HepG2 (cell line): ENCODE results near the gene MYL9. TPM values are rescaled to one million over a fixed set of nuclear protein-coding genes. Genes with fewer than 3 reads are reported as not detected.

ENCODE experiments used
- AGO2 ChIP-seq: fragments of 200-400 bp; formaldehyde crosslinking; optimal IDR thresholded peaks from 2 replicates; pipeline ENCODE3; 2017; ENCODE audit warnings: mild to moderate bottlenecking, low read depth, low read length, moderate library complexity
- AKAP8 ChIP-seq: sonication (generic); formaldehyde crosslinking; IDR thresholded peaks from 2 replicates; pipeline ENCODE4 v1.5.1; 2020; ENCODE audit warnings: mild to moderate bottlenecking, missing genetic modification reagents
- CCAR2 ChIP-seq: fragments of 200-400 bp; formaldehyde crosslinking; optimal IDR thresholded peaks from 2 replicates; pipeline ENCODE3; 2018; ENCODE audit warnings: low read depth, mild to moderate bottlenecking, low read length, moderate library complexity
- ELK4 ChIP-seq: sonication (generic); formaldehyde crosslinking; IDR thresholded peaks from 2 replicates; pipeline ENCODE4 v1.9.0; 2021; ENCODE audit warnings: missing genetic modification reagents, borderline replicate concordance
- ETV5 ChIP-seq: IDR thresholded peaks from 2 replicates; pipeline ENCODE4 v1.6.1; 2018; ENCODE audit warnings: missing biosample characterization, missing genetic modification reagents, inconsistent platforms, borderline replicate concordance
- FOXC1 ChIP-seq: sonication (generic); formaldehyde crosslinking; IDR thresholded peaks from 2 replicates; pipeline ENCODE4 v1.8.0; 2022; ENCODE audit warnings: mild to moderate bottlenecking, missing genetic modification reagents, borderline replicate concordance
- IRF9 ChIP-seq: sonication (generic); formaldehyde crosslinking; IDR thresholded peaks from 2 replicates; pipeline ENCODE4 v1.8.0; 2022; ENCODE audit warnings: missing genetic modification reagents, mild to moderate bottlenecking, borderline replicate concordance
- JDP2 ChIP-seq: sonication (generic); formaldehyde crosslinking; IDR thresholded peaks from 2 replicates; pipeline ENCODE4 v1.8.1; 2022; ENCODE audit warnings: missing genetic modification reagents, borderline replicate concordance
- KDM3A ChIP-seq: IDR thresholded peaks from 2 replicates; pipeline ENCODE4 v1.6.1; 2018; ENCODE audit warnings: low read depth, missing compliant biosample characterization
- MAFG ChIP-seq: sonication (generic); formaldehyde crosslinking; IDR thresholded peaks from 2 replicates; pipeline ENCODE4 v1.5.1; 2020; ENCODE audit warnings: mild to moderate bottlenecking, missing genetic modification reagents
- MYNN ChIP-seq: sonication (generic); formaldehyde crosslinking; IDR thresholded peaks from 2 replicates; pipeline ENCODE4 v1.4.0; 2020; ENCODE audit warnings: mild to moderate bottlenecking, low read depth, missing genetic modification reagents
- NCOA1 ChIP-seq: sonication (generic); formaldehyde crosslinking; IDR thresholded peaks from 2 replicates; pipeline ENCODE4 v1.9.0; 2021; ENCODE audit warnings: missing genetic modification reagents
- NCOA2 ChIP-seq: sonication (generic); formaldehyde crosslinking; IDR thresholded peaks from 2 replicates; pipeline ENCODE4 v1.8.0; 2022; ENCODE audit warnings: inconsistent platforms
- NFYC ChIP-seq: IDR thresholded peaks from 2 replicates; pipeline ENCODE4 v1.6.1; 2016; ENCODE audit warnings: missing genetic modification reagents, missing compliant biosample characterization
- PBX3 ChIP-seq: sonication (generic); formaldehyde crosslinking; IDR thresholded peaks from 2 replicates; pipeline ENCODE4 v1.8.1; 2023; ENCODE audit warnings: missing genetic modification reagents, inconsistent platforms, borderline replicate concordance
- PCBP1 ChIP-seq: fragments of 200-400 bp; formaldehyde crosslinking; IDR thresholded peaks from 2 replicates; pipeline ENCODE4 v1.6.1; 2017; ENCODE audit warnings: mild to moderate bottlenecking, low read depth, low read length, borderline replicate concordance
- RBM22 ChIP-seq: fragments of 200-400 bp; formaldehyde crosslinking; optimal IDR thresholded peaks from 2 replicates; pipeline ENCODE3; 2017; ENCODE audit warnings: mild to moderate bottlenecking, low read length, moderate library complexity
- ZNF101 ChIP-seq: sonication (generic); formaldehyde crosslinking; IDR thresholded peaks from 2 replicates; pipeline ENCODE4 v1.4.0; 2020; ENCODE audit warnings: mild to moderate bottlenecking, low read depth, missing genetic modification reagents, borderline replicate concordance
- ZNF143 ChIP-seq: sonication (generic); formaldehyde crosslinking; IDR thresholded peaks from 2 replicates; pipeline ENCODE4 v1.4.0; 2020; ENCODE audit warnings: missing genetic modification reagents
- ZNF230 ChIP-seq: sonication (generic); formaldehyde crosslinking; IDR thresholded peaks from 2 replicates; pipeline ENCODE4 v1.4.0; 2020; ENCODE audit warnings: mild to moderate bottlenecking, missing genetic modification reagents
- ZNF326 ChIP-seq: sonication (generic); formaldehyde crosslinking; IDR thresholded peaks from 2 replicates; pipeline ENCODE4 v1.4.0; 2020; ENCODE audit warnings: missing genetic modification reagents, borderline replicate concordance
- ZNF615 ChIP-seq: sonication (generic); formaldehyde crosslinking; IDR thresholded peaks from 2 replicates; pipeline ENCODE4 v1.5.0; 2020; ENCODE audit warnings: mild to moderate bottlenecking, missing genetic modification reagents, borderline replicate concordance
- ZNF839 ChIP-seq: sonication (generic); formaldehyde crosslinking; IDR thresholded peaks from 2 replicates; pipeline ENCODE4 v1.4.0; 2020; ENCODE audit warnings: missing genetic modification reagents, mild to moderate bottlenecking, borderline replicate concordance
- polyA plus RNA-seq, 8 experiments: library from polyadenylated mRNA; depleted of rRNA in 3 of 8; stranded (reverse) in 7 of 8; unstranded in 1 of 8; fragments of >200 nt; fragmentation: Illumina TruSeq in 4 of 8; extraction: Trizol in 4 of 8; gene quantifications; 2 replicates each; pipeline versions ENCODE4 v1.2.1 to v1.2.3, GENCODE V29; 2011 to 2016; ENCODE audit warnings: low read depth in 4 of 8, missing spikeins in 1 of 8, mixed read lengths in 1 of 8; ENCODE audit not compliant: insufficient read depth in 1 of 8
- total RNA-seq, 5 experiments: library from RNA; depleted of rRNA; stranded (reverse); fragments of >200 nt; fragmentation: Illumina TruSeq; extraction: Trizol; gene quantifications; 2 replicates each; pipeline ENCODE4 v1.2.3, GENCODE V29; 2016; ENCODE audit warnings: low read depth in 1 of 5
- TF ChIP-seq, protein P1 (sequence below): sonication (generic); formaldehyde crosslinking; IDR thresholded peaks from 2 replicates; pipeline ENCODE4 v1.8.1; 2023; ENCODE audit warnings: mild to moderate bottlenecking, missing genetic modification reagents
- TF ChIP-seq, protein P2 (sequence below): sonication (generic); formaldehyde crosslinking; conservative IDR thresholded peaks from 2 replicates; pipeline ENCODE4 v1.5.0; 2020; ENCODE audit warnings: missing genetic modification reagents

MYL9 gene
- total and polyA plus RNA-seq, 2 of the 13 experiments (the other 11 are each of a cell fraction or from before 2014, with no cell fraction given) = 0.87 to 2.2 TPM

DNA sequence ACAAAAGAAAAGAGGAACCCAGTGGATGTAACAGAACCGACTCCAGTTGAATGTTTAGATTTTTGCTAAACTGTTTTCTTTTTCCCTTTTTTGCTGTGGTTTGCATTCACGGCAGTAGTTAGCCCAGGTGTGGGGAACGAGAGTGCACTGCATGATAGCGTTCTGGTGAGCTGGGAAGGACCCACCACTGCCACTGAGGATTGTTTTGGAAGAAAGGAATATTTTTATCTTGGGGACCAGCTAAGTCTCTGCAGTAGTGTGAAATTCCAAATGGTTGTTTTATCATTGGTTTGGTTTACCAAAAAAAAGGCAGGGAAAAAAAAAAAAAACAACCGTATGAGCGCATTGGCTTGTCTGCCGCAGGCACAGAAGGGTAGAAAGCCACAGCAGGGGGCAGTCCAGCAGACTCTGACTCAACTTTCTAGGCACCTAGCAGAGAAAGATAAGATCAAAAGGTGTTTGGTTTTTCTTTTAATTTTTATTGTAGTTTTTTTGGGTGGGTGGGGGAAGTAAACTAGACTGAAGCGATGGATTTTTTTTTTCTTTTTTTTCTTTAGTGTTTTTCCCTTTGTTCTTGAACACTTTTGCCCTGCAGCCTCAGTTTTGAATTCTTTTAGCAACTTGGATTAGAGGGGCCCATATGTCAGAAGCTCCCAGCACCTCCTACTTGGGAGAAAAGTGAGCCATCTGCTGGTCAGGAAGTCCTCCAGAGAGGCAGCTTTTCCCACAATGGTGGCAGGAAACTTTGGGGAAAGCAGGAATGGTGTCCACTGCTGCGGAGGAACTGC is 50.7 kb downstream of the MYL9 start (continued):
- TF ChIP-seq ZNF326 (CRISPR knock-in tag) (no peak), FOXC1 (CRISPR knock-in tag) (no peak), AKAP8 (CRISPR knock-in tag) (no peak), IRF9 (CRISPR knock-in tag) (no peak), MAFG (no peak), MYNN (no peak), NFYC (CRISPR knock-in tag) (peak; percentile 13; the same call in 1 of the 2 replicates), AGO2 (no peak), NCOA2 (peak; percentile 23; the same call in 1 of the 2 replicates), ZNF143 (CRISPR knock-in tag) (no peak), CCAR2 (no peak), ELK4 (no peak), NCOA1 (no peak), PCBP1 (no peak), RBM22 (peak; percentile 80), ETV5 (CRISPR knock-in tag) (peak; percentile 9; the same call in 1 of the 2 replicates), ZNF839 (no peak), ZNF230 (CRISPR knock-in tag) (no peak), ZNF615 (CRISPR knock-in tag) (no peak), KDM3A (CRISPR knock-in tag) (no peak), JDP2 (CRISPR knock-in tag) (no peak), PBX3 (no peak), ZNF101 (CRISPR knock-in tag) (no peak)
- TF ChIP-seq, protein P1, sequence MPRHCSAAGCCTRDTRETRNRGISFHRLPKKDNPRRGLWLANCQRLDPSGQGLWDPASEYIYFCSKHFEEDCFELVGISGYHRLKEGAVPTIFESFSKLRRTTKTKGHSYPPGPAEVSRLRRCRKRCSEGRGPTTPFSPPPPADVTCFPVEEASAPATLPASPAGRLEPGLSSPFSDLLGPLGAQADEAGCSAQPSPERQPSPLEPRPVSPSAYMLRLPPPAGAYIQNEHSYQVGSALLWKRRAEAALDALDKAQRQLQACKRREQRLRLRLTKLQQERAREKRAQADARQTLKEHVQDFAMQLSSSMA (CRISPR knock-in tag) = no peak
- TF ChIP-seq, protein P2, sequence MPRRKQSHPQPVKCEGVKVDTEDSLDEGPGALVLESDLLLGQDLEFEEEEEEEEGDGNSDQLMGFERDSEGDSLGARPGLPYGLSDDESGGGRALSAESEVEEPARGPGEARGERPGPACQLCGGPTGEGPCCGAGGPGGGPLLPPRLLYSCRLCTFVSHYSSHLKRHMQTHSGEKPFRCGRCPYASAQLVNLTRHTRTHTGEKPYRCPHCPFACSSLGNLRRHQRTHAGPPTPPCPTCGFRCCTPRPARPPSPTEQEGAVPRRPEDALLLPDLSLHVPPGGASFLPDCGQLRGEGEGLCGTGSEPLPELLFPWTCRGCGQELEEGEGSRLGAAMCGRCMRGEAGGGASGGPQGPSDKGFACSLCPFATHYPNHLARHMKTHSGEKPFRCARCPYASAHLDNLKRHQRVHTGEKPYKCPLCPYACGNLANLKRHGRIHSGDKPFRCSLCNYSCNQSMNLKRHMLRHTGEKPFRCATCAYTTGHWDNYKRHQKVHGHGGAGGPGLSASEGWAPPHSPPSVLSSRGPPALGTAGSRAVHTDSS (CRISPR knock-in tag) = no peak
